HG02610 (cell line): Measurements from ENCODE around the gene OGFR.

Experiments
- ATAC-seq: cut with Tn5 transposase; IDR thresholded peaks from one replicate; pipeline ENCODE4 v1.9.1; 2021; ENCODE audit warnings: mild to moderate bottlenecking, moderate library complexity; ENCODE audit not compliant: unreplicated experiment

Gene OGFR

GRCh38 chr20:62799459-62799858, 5.2 kb upstream of the OGFR start:
- ATAC-seq, result no peak

GRCh38 chr20:62799873-62800272, 4.8 kb upstream of the OGFR start:
- no peak for ATAC-seq

DNA sequence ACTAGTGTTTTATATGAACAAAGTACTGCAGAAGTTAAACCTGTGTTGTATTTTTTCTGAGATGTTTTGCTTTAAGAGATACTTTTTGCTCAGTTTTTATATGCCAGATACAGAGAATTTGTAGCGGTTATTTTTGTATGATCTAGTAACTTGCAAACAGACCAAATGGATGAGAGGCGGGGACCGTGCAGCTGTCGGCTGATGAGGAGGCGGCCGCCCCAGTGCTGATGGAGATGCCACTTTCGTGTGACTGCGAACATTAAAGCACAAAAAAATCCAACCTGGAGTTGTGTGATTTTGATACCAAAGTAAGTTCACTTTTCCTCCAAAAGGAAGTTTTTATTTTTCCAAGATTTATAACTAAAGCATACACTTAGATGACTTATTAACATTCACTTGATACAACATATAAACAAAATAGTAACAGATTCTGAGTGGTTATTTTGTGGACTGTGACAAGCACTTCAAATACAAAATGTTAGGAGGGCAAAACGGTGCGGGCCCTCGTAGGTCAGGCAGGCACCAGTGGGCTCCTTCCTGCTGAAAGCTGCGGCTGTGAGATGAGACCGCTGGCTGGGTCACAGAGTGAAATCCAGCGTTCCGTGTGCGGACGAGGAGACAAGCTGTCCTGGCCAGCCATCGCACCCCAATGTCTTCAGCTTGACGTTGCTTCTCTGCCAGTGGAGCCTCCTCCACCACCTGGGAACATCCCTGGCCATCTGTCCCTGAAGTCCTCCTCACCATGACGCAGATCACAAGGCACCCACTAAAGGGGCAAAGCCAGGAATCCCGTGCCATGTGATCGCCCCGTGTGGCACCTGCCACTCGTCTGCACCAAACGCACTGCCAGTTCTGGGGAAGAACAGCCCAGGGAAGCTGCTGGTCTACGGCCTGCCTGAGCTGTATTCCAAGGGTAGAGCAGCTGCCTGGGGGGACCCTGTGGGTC, 4.0 kb upstream of the OGFR start:
- ATAC-seq, result no peak

GRCh38 chr20:62801284-62802010, 3.2 kb upstream of the OGFR start:
- no peak for ATAC-seq

DNA sequence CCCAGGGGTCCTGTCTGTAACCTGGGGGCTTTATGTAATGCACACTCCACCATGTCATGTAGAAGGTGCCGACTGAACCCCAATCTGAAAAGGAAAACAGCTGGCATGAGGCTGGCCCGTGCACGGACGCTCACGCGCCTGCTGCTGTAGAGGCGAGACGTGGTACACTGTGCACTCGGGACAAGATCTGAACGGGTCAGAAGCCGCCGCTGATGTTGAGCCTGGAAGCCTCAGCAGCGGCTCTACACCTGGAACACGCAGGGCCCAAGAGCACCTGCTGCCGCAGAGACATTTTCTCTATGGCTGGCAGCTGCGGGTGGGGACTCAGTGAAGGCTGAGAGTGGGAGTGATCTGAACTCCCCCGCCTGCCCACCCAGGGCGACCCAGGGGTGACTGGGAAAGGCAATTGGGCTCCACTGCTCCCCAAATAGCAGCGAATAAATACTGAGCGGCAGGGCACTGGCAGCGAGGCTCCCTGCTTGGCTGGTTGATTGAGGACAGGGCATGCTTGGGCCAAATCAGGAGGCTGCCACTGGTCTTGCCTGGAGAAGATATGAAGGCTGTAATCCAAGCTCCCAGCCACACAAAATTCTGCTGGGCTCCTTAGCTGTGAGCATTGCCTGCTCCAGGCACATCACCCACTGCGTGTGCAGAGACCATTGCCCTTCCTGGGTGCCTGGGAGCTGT, 2.5 kb upstream of the OGFR start:
- no peak for ATAC-seq

GRCh38 chr20:62804021-62804626, 511 bp upstream of the OGFR start:
- no peak for ATAC-seq

GRCh38 chr20:62805155-62805710, 598 bp downstream of the OGFR start:
- peak; percentile 8 for ATAC-seq

DNA sequence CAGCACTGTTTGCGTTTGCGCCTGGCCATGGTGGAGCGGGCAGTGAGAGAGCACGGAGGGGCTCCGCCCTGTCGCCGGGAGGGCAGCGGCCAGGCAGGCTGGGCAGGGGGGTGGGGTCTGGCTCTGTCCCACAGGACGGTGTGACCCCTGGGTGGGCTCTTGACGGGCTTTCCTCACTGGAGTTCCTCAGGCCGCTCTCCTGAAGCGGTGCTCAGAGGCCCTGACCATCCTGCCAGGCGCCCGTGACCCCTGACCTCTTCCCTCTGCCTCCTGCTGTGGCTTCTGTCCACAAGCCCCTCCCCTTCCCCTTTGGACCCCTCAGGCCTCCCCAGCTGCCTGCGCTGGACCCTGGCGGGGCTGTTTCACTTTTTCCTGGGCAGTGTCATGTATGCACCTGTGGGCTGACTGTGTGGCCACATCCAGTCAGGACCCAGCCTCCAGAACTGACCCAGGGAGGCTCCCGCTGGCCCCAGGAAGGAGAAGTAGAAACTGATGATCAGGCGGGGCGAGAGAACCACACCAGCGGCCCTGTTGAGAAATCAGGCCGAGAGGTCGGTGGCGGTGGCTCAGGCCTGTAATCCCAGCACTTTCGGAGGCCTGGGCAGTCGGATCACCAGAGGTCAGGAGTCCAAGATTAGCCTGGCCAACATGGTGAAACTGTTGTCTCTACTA, 1.2 kb downstream of the OGFR start:
- ATAC-seq, result no peak

DNA sequence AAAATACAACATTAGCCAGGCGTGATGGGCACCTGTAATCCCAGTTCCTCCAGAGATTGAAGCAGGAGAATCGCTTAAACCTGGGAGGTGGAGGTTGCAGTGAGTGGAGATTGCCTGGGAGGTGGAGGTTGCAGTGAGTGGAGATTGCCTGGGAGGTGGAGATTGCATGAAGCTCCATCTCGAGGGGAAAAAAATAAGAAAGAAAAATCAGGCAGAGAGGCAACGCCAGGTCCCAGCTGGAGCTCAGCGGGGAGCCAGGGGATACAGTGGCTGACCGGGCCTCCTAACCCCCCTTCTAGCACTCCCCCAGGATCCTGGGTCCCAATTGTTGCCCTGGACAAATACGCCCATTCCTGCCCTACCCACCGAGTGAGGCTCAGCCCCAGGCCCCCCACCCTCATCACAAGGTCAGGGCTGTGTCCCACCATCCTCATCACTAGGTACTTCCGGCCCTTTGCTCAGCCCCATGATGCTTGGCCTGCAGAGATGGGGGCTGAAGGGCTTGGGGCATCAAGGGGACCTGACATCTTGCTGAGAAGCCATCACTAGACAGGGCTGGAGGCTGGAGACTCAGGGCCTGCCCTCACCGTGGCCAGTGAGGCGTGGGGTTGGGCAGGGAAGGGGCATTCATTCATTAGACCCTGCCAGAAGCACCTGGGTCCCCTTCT, 1.9 kb downstream of the OGFR start:
- ATAC-seq, result no peak

- ATAC-seq, result no peak
Measured at GRCh38 chr20:62807444-62808210, 3.0 kb downstream of the OGFR start.

GRCh38 chr20:62808211-62808865, 3.7 kb downstream of the OGFR start:
- ATAC-seq, result no peak

DNA sequence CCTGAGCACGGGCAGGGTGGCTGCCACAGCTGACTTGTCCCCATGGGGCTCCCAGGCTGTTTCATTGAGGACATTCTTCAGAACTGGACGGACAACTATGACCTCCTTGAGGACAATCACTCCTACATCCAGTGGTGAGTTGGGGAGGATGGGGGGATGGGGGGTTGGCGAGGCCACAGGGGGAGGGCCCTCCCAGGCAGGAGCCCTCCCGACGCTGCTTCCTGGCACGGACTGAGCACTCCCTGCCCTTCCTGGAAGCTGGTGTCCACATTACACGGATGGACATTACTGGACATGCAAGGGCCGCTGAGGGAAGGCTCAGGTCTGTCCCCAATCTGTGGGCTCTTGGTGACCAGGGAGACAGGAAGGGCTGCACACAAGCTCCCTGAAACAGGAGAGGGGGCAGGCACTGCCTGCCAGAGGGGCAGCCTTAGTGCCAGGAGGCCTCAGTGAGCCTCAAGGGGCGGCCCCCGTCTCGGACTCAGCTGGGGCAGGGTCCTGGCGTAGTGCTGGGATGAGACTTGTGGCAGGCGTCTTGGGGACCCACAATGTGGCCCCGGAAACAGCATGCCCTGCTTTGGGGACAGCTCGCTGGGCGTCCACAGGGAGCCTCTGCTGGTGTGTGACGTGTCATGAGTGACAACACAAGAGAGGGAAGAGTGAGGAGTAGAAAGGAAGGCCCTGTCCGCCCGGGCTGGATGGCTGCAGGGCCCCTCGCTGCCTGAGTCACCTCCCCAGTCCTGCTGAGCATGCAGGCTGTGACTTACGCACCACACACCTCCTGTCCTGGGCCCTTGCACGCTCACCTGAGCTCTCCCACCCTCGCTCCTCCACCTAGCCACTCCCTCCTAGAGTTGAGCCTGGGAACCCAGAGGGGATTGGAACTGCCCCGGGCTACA, 5.1 kb downstream of the OGFR start:
- ATAC-seq, result no peak

DNA sequence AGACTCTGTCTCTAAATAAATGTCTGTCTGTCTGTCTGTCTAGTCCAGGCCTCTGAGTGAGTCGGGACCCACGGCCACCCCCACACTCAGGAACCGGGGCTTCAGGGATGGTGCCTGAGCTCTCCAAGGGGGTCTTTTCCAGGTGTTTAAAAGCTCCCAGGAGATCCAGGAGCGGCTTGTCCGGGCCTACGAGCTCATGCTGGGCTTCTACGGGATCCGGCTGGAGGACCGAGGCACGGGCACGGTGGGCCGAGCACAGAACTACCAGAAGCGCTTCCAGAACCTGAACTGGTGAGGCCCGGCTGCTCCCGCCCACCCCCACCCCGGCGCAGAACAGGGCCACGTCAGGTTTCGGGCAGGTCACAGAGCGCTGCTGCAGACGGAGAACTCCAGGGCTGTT, 6.7 kb downstream of the OGFR start:
- ATAC-seq, result no peak

- ATAC-seq, result no peak
Measured at GRCh38 chr20:62811720-62812119, 7.1 kb downstream of the OGFR start.

GRCh38 chr20:62812181-62812906, 7.7 kb downstream of the OGFR start:
- ATAC-seq, result no peak

DNA sequence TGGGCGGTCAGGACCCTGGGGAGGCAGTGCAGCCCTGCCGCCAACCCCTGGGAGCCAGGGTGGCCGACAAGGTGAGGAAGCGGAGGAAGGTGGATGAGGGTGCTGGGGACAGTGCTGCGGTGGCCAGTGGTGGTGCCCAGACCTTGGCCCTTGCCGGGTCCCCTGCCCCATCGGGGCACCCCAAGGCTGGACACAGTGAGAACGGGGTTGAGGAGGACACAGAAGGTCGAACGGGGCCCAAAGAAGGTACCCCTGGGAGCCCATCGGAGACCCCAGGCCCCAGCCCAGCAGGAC, 8.2 kb downstream of the OGFR start:
- no peak for ATAC-seq

DNA sequence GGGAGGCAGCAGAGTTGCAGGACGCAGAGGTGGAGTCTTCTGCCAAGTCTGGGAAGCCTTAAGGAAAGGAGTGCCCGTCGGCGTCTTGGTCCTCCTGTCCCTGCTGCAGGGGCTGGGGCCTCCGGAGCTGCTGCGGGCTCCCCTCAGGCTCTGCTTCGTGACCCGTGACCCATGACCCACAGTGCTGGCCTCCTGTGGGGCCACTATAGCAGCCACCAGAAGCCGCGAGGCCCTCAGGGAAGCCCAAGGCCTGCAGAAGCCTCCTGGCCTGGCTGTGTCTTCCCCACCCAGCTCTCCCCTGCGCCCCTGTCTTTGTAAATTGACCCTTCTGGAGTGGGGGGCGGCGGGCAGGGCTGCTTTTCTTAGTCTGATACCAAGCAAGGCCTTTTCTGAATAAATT, 9.0 kb downstream of the OGFR start:
- ATAC-seq, result no peak
